ENCODE measurements around the gene NSRP1.
"Not testable (repeated sequence)": the region's sequence is repeated elsewhere in the genome, so short reads cannot be mapped to it uniquely, and the experiment has no call there.

The NSRP1 gene

DNA sequence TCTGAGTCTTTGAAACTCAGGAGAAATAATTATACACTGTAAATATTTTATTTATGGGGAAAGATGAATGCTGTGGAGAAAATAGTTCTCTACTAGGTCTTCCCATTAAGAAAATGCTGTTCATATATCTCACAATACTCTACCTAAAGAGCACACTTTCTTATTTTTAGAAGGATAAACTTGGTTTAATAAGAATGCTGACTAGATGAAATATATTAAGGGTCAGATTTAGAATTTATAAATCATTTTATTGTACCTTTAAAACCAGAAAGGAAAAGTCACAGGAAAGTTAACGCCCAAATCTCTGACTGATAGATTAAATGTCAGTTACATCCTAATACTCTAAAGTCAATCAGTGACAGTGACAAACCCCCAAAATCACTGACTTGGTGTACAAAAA, 70.1 kb downstream of the NSRP1 start:
- DNase-seq (ENCODE audit: low read depth) = no peak

DNA sequence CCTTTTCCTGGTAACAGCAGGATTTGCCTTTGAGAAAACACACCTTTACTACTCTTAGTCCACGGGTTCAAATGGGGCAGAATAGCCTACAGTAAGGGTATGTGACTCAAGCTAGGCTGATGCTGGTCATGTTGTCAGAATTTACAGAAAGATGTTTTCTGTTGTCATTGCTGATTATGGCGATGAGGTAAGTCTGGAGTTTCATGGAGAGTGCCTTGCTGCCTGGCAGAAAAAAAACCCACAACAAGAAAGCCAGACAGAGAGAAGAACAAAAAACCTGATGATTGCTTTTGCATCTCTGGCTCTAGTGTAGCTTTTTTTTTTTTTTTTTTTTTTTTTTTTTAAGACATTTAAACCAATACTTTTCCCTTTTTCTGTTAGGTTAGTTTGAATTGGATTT, 71.0 kb downstream of the NSRP1 start:
- no peak for DNase-seq (ENCODE audit: low read depth)

DNA sequence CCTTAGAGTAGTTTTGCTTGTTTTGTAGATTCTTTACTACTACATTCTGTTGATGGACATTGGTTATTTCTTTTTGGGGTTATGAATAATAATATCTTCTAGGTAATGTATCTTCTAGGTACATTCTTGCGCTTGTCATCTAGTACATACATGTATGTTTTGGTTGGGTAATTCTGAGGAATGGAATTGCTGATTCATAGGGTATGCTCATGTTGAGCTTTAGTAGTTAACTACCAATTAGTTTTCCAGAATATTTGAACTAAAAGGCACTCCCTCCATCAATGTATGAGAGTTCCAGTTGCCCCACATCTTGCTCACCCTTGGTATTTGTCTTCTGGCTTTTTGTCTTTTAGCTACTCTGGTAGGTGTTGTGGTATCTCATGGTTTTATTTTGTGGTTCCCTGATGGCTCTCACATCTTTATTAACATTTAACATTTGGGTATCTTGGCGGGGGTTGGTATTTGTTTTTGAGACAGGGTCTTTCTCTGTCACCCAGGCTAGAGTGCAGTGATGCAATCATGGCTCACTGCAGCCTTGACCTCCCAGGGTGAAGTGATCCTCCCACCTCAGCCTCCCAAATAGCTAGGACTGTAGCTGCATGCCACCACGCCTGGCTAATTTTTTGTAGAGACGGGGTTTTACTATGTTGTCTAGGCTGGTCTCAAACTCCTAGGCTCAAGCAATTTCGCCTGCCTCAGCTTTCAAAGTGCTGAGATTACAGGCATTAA, 71.8 kb downstream of the NSRP1 start:
- DNase-seq (ENCODE audit: low read depth) = no peak

DNA sequence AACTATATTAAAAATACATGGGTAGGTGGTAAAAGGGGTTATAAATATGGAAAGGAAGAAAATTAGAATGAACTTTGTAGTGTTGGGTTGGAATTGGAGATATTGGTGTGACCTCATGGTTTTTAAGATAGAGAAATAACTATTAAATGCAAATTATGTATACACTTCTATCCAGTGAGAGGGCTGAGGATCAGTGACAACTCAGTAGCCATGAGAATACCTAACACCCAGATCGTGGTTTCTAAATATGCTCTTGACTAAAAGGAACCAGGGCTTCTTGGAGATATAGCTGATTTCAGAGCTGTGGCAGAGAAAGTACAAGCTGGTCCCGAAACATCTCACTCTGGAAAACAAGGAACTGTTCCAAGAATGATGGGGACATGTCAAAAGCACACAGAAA, 74.5 kb downstream of the NSRP1 start:
- no peak for DNase-seq (ENCODE audit: low read depth)

DNA sequence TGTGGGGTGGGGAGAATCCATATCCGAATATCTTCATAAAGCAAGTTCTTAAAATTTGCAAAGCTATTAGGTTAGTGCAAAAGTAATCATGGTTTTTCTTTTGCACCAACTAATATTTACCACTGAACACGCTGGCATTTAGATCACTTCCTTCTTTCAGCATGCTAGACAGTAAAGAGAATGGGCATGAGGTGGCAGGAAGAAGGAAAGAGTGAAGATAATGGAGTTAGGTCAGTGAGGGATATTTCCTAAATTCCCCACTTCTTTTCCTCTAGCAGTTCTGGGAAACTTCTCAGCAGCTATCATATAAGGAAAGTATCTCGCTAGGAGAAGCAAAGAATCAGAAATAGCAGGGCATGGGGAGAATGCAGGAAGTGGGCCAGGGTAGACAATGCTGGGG, 79.9 kb downstream of the NSRP1 start:
- no peak for DNase-seq (ENCODE audit: low read depth)

DNA sequence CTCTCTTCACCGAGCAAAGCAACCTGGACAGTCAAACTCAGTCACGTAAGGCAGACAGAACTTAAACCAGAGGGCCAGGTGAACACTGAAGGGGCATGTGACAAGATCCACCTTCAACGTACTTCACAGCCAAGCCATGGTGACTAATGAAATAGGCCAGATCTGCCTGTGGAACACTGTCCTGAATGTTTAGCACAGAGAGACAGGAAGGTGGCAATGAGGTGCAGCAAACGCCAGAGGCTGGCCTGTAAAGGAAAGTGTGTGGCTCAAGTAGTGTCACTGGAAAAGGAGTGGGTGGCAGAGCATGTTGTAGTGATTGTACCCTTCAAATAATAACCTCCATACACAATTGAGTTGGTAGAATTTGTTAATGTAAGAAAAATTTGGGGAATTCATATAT, 80.8 kb downstream of the NSRP1 start:
- DNase-seq (ENCODE audit: low read depth) = no peak

DNA sequence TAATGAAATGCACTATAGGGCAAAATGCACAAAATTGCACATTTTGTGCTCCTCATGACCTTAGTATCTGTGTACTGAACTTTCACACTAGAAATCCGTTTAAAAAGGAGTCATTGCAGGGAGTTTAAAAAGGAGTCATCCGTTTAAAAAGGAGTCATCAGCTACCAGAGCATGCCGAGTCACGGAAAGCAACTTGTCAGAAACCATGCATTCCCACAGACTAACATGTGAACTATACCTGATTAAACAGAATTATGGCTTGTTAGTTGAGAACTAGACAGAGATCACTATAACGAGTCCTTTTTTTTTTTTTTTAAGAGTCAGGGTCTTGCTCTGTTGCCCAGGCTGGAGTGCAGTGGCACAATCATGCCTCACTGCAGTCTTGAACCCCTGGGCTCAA, 83.0 kb downstream of the NSRP1 start:
- no peak for DNase-seq (ENCODE audit: low read depth)

DNA sequence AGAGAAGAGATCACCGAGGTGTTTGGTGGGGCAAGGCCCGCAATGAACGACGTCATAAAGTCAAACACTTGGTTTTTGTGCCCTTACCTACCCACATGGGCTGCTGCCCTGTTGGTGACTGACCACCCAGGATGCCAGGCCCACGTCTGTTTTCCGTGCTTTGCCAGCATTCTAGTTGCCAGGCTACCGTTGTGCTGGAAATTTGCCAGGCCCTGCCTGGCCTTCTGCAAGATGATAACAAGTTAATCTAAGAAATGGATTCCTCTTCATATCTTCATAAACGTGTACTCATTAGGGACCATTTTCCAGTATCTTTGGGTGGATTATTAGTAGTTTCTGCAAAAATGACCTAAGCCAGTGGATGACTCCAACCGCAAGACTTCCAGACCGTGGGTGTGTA, 83.5 kb downstream of the NSRP1 start:
- DNase-seq (ENCODE audit: low read depth) = no peak

DNA sequence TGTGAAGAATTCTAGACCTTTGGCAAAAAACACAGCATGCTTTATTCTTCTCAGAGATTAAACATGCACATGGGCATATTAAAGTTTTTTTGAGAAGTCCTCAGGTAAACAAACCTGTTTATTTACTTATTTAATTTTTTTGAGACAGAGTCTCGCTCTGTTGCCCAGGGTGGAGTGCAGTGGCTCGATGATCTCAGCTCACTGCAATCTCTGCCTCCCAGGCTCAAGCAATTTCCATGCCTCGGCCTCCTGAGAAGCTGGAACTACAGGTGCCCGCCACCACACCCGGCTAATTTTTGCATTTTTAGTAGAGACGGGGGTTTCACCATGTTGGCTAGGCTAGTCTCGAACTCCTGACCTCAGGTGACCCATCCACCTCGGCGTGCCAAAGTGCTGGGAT, 84.0 kb downstream of the NSRP1 start:
- DNase-seq (ENCODE audit: low read depth) = not testable (repeated sequence)

DNA sequence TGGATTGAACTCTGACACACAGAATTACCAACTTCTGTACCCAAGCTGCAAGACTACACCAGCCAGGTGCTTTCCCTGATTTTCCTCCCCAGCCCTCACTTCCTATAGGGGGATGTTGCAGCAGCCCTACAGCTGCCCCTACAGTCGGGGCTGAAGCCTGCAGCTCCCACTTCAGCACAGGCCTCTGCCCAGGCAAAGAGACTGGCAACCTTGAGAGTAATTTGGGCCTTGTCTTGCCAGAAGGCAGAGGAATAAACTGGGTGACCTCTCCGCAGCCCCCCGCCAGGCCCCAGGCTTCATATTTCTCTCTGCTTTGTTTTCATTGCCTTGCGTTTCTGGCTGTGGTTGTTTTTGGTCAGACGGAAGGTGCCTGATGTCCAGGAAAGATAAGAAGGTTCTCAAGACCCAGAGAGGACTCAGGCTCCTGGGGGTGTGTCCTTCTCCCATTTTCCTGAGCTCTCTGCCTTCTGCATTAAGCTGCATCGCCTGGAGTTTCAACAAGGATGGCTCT, 86.9 kb downstream of the NSRP1 start:
- no peak for DNase-seq (ENCODE audit: low read depth)

DNA sequence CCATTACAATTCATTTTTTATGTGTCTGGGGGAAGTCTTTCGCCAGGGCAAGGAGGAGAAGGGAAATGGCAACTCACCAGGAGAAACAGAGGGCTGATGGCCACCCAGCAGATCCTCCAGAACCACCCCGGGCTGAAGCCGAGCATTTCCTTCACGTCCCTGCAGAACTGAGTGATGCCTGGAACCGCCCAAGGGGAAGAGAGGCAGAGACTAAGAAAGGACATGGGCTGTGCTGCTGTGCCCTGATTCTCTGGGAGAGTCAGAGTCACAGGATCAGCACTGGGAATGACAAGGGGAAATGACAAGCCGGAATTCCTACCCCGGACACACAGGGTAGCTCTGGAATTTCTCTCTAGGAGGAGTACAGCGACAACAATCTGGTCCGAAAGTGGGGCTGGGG, 91.0 kb downstream of the NSRP1 start:
- no peak for DNase-seq (ENCODE audit: low read depth)

DNA sequence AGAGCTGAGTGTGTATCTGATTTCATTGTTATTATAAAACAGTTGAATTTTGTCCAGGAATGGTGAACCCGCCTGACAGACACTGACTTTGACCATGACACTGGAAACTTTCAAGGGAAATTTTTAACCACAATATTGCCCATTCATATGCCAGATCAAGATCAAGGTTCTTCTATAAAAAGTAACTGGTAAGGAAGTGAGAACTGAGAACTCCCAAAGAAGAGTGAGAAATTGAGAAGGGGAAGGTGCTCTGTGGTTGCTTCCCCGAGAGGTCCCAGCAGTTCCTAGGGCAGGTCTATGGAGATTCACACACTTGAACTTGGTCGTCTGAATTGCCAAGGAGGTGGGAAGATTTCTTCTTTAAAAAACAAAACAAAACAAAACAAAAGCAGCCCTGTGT, 91.6 kb downstream of the NSRP1 start:
- DNase-seq (ENCODE audit: low read depth) = no peak

DNA sequence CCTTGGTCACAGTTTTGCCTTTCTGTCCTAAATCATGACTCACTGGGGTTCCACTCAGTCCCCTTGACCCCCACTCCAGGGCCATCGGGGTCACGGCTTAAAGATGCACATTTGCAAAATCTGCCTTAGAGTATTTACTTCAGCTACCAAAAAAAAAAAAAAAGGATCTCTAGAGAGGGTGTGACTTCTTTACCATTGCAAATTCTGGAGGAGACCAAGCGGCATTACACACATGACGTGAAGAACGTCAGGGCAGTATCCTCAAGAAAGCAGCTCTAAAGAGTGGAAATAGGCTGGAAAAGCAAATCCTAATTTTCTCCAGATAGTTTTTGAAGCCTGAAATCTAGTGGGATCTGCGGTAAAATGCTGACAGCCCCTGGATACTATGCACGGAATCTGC, 93.3 kb downstream of the NSRP1 start:
- no peak for DNase-seq (ENCODE audit: low read depth)

DNA sequence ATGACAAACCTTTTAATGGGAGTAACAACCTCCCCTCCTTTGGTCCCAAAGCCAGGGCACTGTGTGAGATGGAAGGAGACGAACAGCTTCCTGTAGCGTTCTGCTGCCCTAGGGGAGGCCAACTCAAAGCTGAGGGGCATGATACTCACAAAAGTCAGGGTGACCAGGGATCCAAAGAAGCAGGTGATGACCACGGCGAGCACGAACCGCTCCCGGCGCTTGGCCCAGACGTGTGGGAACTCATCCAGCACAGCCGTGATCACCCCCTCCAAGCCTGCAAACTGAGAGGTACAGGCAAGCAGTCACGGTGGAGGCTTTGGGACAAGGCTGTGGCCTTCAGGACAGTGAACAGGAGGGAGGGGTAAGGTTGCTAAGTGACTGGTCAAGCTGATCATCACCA, 93.8 kb downstream of the NSRP1 start:
- no peak for DNase-seq (ENCODE audit: low read depth)

DNA sequence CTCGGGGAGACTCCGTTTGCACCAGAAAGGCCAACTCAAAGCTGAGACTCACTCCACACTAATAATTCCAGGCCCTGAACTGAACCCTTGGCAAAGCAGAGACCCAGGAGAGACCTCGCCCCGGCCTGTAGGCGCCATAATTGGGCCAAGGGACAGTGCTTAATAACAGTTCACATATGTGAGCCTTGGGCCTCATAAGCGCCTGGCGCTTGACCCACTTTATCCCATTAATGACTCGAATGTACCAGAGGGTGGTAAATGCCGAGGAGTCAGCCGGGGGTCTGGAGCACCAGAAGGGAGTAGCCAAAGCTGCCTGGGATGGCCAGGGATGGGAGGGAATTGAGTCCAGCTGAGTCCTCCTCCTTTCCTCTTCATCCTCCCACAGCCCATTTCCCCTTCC, 94.3 kb downstream of the NSRP1 start:
- no peak for DNase-seq (ENCODE audit: low read depth)

DNA sequence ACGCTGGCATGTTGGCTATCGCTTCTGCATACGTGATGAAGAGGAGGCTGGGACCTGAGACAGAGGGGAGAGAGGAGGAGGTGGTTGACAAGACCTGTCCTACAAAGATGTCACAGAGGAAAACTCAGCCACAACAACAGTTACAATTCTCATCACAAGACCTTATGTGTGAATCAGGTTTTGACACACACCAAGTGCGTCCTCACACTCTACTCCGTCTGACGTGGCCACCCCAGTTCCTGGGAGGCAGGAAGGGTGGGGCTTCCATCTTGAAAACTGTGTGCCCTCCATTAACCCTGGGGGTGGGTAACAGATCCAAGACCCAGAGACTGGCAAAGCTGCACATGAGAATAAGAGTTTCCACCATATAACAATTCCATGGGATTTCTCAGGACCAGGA, 94.8 kb downstream of the NSRP1 start:
- no peak for DNase-seq (ENCODE audit: low read depth)

DNA sequence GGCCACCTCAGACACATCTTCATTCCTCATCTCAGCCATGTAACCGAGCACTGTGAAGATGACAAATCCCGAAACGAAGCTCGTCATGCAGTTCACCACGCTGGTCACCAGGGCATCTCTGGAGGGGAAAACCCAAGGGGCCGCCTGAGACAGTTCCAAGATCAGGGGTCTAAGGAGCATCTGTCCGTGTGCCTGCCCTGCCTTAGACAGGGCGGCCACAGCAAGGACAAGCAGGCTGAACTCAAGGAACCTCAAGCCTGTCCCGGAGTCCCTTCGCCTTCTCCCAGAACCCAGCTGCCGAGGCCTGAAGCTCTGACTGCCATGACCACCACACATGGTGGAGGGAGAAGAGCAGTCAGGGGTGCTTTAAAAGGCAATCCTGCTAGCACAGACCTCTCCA, 96.1 kb downstream of the NSRP1 start:
- DNase-seq (ENCODE audit: low read depth) = no peak

DNA sequence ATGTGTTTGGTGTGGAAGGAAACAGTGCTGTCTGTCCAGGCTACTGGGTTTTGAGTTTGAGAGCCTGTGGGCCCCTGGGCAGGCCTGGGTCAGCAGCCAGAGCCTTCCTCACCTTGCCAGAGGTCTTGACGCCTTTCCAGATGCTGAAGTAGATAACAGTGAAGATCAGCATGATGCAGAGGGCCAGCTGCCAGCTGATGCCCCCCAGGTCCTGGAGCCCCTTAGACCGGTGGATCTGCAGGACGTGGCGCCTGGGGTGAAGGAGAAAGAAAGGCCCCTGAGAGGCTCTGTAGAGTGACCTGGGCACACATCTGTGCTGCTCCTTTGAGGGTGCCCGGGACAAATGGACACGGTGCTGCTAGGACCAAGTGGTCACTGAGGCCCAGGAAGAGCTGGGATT, 100.4 kb downstream of the NSRP1 start:
- DNase-seq (ENCODE audit: low read depth) = no peak

DNA sequence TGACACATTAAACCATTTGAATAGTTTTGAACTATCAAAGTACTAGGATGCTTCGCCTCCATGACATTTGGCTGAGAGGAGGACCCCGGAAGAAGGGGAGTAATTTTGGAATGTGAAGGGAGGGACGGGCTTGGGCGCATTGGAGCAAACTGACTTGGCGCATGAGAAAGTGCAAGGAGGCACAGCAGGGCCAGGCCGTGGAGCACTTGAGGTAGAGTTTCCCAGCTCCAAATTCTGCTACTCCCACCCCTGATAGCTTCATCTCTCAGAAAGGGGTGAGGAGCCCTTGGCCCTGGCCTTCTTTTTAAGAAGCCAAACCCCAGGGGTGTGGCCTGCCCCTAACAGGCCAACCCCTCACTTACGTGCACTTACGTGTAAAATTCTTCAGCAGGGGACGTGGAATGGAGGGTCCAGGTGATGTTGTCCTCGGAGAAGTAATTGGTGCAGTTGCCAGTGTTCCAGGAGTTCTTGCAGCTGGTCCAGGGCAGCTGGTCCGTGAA, 101.2 kb downstream of the NSRP1 start:
- no peak for DNase-seq (ENCODE audit: low read depth)

DNA sequence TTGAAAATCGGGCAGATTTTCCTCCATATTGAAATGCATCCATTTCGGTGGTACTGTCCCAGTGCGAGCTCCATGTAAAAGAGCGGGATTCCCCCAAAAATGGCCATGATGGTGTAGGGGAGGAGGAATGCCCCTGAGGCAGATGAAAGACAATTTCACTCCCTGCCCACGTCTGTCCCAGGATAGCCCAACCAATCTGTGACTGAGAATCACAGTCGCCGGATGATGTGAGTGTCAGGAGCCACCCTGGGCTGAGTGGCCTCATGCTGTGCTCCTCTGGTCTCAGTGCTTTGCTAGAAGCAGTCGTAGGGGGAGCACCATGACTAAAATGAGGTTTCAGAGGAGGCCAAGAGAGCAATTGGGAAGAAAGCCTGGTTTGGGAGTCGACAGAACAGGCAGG, 102.2 kb downstream of the NSRP1 start:
- DNase-seq (ENCODE audit: low read depth) = no peak

DNA sequence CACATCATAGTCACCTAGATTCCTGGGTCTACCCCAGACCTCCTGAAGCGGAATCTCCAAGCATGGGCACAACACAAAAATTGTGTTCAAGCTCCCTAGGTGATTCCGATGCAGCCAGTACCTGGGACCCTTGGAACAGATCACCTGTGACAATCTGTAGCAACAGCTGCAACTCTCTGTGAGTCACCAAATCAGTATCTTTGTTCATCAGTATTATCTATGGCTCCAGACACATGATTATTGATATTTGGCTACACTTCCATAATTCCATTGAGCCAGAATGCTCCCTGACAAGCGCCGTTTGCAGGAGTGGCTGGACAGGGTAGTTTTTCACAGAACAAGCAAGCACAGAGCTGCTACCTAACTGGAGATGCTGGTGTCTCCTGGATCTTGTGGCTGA, 102.7 kb downstream of the NSRP1 start:
- no peak for DNase-seq (ENCODE audit: low read depth)

DNA sequence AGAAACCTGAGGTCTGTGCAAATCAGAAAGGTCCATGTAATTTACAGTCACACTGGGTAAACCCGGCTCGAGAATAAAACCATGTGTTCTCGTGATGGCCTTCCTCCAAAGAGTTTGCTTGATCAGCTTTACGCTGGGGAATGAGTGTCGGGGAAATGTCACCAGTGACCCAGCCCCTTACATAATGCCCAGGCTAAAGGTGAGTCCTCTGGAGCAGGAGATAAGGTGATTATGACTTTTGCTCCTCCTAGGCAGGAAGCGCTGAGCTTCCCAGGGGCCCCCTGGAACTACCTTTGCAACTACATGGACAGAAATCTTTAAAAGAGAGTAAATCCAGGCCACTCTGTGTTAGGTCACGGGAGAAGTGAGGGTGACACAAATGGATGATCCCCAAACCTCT, 103.2 kb downstream of the NSRP1 start:
- no peak for DNase-seq (ENCODE audit: low read depth)

DNA sequence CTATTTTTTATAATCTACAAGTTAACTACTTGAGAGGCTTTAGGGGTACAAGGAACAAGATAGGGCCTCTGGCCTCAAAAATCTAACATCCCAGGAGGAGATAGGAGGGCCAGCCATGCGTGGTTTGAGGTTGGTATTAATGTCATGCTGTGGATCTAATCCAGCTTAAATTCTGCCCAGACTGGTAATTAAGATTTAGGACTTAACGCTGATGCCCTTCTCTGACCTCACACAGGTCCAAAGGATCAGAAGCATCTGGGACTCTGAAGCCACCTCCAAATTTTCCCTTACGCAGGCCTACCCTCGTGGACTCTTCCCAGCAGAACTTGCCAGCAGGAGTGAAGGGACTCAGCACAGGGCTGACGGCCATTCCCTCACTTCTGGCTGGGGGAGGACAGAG, 103.8 kb downstream of the NSRP1 start:
- DNase-seq (ENCODE audit: low read depth) = no peak

DNA sequence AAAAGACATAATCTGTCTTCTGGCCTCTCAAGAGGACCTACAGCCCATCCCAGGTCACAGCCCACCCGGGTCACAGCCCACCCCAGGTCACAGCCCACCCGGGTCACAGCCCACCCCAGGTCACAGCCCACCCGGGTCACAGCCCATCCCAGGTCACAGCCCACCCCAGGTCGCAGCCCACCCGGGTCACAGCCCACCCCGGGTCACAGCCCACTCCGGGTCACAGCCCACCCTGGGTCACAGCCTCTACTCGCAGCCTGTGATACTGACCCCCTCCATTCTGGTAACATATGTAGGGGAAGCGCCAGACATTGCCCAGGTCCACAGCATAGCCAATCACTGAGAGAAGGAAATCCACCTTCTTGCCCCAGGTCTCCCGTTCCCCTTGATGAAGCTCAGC, 104.7 kb downstream of the NSRP1 start:
- DNase-seq (ENCODE audit: low read depth) = no peak
